Spleen (tissue), 7 donors: ENCODE data around the gene SIMC1.

ENCODE experiments used
- POLR2AphosphoS5 ChIP-seq, 3 donors: sonication (generic); formaldehyde crosslinking; IDR thresholded peaks; one replicate each; pipeline ENCODE4 v1.5.1; 2017; ENCODE audit warnings: antibody characterized with exemption in 3 of 3
- TF ChIP-seq, protein P1 (sequence below), 11 experiments: fragments of 200-600 bp in 7 of 11; fragments of 450-650 bp in 4 of 11; sonication (generic) in 4 of 11; IDR thresholded peaks in 8 of 11; conservative IDR thresholded peaks in 3 of 11; 1 replicate in 7 of 11; 2 replicates in 4 of 11; pipeline versions ENCODE4 v1.4.0 to v1.8.0; 2016 to 2021; ENCODE audit warnings: antibody characterized with exemption in 11 of 11, inconsistent platforms in 4 of 11, mild to moderate bottlenecking in 1 of 11
- donor health status: DM: no; HTN: no; CAD: no; lungs with moderate emphysema.
- donor health status: DM: no; HTN: no; CAD: no.
- donor health status: DM: no; HTN: no; CAD: no.

DNA sequence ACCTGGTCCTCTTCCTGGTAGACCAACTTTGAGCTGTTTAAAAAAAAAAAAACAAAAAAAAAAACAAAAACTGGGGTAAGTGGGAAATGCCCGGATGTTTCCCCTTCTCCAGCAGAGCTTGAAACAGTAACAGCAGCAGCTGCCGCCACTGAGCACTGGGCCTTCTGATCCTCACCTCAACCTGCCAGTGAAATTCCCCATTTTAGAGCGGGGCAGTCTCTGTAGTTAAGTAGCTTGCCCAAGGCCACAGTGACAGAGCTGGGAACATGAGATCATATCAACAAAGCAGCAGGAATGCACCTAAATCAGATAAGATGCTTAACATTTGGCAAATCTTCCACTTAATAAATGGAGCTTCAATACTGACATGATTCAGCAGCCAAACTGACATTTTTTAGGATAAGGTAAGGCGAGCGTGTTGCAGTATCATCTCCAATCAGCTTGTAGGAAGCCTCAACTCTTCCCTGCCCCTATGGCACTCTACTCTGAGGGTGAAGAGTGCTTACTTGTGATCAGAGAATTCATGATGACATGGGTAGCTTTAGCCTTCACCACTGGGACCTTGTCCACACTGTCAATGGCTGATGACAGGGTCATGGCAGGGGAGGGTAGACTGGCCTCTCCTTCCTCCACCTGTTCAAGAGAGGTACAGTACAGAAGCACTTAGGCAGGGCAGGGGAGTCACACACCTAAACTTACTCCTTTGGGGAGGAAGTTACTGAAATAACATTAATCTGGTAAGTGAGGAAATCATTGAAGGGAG is 114.1 kb downstream of the SIMC1 start:
- TF ChIP-seq, protein P1, sequence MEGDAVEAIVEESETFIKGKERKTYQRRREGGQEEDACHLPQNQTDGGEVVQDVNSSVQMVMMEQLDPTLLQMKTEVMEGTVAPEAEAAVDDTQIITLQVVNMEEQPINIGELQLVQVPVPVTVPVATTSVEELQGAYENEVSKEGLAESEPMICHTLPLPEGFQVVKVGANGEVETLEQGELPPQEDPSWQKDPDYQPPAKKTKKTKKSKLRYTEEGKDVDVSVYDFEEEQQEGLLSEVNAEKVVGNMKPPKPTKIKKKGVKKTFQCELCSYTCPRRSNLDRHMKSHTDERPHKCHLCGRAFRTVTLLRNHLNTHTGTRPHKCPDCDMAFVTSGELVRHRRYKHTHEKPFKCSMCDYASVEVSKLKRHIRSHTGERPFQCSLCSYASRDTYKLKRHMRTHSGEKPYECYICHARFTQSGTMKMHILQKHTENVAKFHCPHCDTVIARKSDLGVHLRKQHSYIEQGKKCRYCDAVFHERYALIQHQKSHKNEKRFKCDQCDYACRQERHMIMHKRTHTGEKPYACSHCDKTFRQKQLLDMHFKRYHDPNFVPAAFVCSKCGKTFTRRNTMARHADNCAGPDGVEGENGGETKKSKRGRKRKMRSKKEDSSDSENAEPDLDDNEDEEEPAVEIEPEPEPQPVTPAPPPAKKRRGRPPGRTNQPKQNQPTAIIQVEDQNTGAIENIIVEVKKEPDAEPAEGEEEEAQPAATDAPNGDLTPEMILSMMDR (IDR thresholded peaks at IDR 0.05 in 8 of 11, conservative IDR thresholded peaks at IDR 0.05 in 3 of 11): no peak
- TF ChIP-seq POLR2AphosphoS5 (IDR thresholded peaks at IDR 0.05): no peak
